ENCODE measurements around the gene ARMC8.

The ARMC8 gene

GRCh38 chr3:138256022-138256421, 68.9 kb downstream of the ARMC8 start:
- DNase-seq: no peak

GRCh38 chr3:138257986-138258385, 70.9 kb downstream of the ARMC8 start:
- DNase-seq: no peak

- no peak for DNase-seq
These were observed 72.0 kb downstream of the ARMC8 start for GRCh38 chr3:138259126-138259525.

GRCh38 chr3:138260611-138261010, 73.5 kb downstream of the ARMC8 start:
- DNase-seq: no peak

GRCh38 chr3:138263104-138263503, 76.0 kb downstream of the ARMC8 start:
- no peak for DNase-seq

- DNase-seq: no peak
These were observed 78.6 kb downstream of the ARMC8 start for GRCh38 chr3:138265745-138266144.

- no peak for DNase-seq
These were observed 80.0 kb downstream of the ARMC8 start for GRCh38 chr3:138267083-138267482.

GRCh38 chr3:138270245-138270644, 83.1 kb downstream of the ARMC8 start:
- DNase-seq: no peak

GRCh38 chr3:138271189-138271794, 84.2 kb downstream of the ARMC8 start:
- no peak for DNase-seq

GRCh38 chr3:138281561-138281960, 94.5 kb downstream of the ARMC8 start:
- no peak for DNase-seq

- no peak for DNase-seq
These were observed 95.7 kb downstream of the ARMC8 start for GRCh38 chr3:138282836-138283235.

- no peak for DNase-seq
These were observed 97.0 kb downstream of the ARMC8 start for GRCh38 chr3:138284079-138284478.

GRCh38 chr3:138284957-138285477, 97.9 kb downstream of the ARMC8 start:
- no peak for DNase-seq

GRCh38 chr3:138289260-138289659, 102.2 kb downstream of the ARMC8 start:
- no peak for DNase-seq

GRCh38 chr3:138289701-138290100, 102.6 kb downstream of the ARMC8 start:
- DNase-seq: no peak

GRCh38 chr3:138296639-138297038, 109.5 kb downstream of the ARMC8 start:
- peak; percentile 45 for DNase-seq

GRCh38 chr3:138297059-138297607, 110.0 kb downstream of the ARMC8 start:
- peak; percentile 34 for DNase-seq

GRCh38 chr3:138297876-138298275, 110.8 kb downstream of the ARMC8 start:
- DNase-seq: no peak

- no peak for DNase-seq
These were observed 113.5 kb downstream of the ARMC8 start for GRCh38 chr3:138300647-138301046.

- no peak for DNase-seq
These were observed 116.4 kb downstream of the ARMC8 start for GRCh38 chr3:138303474-138303873.

GRCh38 chr3:138307899-138308298, 120.8 kb downstream of the ARMC8 start:
- no peak for DNase-seq

GRCh38 chr3:138308783-138309182, 121.7 kb downstream of the ARMC8 start:
- DNase-seq: no peak

- DNase-seq: no peak
These were observed 123.4 kb downstream of the ARMC8 start for GRCh38 chr3:138310494-138310893.

GRCh38 chr3:138314751-138315150, 127.7 kb downstream of the ARMC8 start:
- no peak for DNase-seq

- DNase-seq: no peak
These were observed 130.6 kb downstream of the ARMC8 start for GRCh38 chr3:138317687-138318086.

Measured in stimulated activated CD8-positive, alpha-beta memory T cell treated with anti-CD3 and anti-CD28 coated beads, Interleukin-4, amount 100 ng/mL, for 48 hours (primary cell).